ENCODE data around the gene ZNF594. TPM values are rescaled to one million over a fixed set of nuclear protein-coding genes. Genes with fewer than 3 reads are reported as not detected.
"Not testable (repeated sequence)": the region's sequence is repeated elsewhere in the genome, so short reads cannot be mapped to it uniquely, and the experiment has no call there.

The ZNF594 gene
- total and polyA plus RNA-seq, 2 of the 8 experiments (the other 6 are each of a cell fraction or from before 2014, with no cell fraction given), result 3.6 to 14.3 TPM

DNA sequence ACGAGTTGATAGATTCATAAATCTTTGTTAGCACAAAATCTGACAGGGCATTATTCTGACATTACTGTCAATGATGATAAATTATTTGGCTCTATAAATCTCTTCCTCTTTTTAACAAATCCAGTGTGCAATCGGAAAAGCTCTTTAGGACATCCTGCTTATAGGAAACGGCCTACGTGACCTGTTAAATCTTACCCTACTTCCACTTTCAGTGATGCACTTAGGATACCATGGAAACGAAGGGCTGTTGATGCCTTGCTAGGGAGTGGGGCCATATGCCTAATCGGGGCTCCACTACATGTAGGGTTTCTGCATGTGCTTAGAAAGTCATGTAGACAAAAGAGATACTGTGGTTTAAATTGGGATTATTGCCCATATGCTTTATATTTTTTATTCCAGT lies 27.2 kb downstream of the ZNF594 start (continued):
- TF ChIP-seq RNF2 (IDR thresholded peaks at IDR 0.05; ENCODE audit: borderline replicate concordance, low read depth, low read length, missing control alignments, poor library complexity, severe bottlenecking) (no peak), CBX8 (IDR thresholded peaks at IDR 0.05; ENCODE audit: borderline replicate concordance, low read depth, low read length) (no peak), CREB1 (IDR thresholded peaks at IDR 0.05) (no peak)

DNA sequence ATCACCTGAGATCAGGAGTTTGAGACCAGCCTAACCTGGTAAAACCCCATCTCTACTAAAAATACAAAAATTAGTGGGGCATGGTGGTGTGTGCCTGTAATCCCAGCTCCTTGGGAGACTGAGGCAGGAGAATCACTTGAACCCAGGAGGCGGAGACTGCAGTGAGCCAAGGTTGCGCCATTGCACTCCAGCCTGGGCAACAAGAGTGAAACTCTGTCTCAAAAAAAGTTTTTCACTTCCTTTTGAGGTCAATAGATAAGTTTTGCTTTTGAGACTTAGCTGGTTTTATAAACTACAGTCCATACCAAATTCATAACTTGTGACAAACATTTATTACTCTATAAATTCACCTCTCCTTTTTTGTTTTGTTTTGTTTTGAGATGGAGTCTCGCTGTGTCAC lies 29.9 kb downstream of the ZNF594 start:
- not testable (repeated sequence) for H4K5ac ChIP-seq (ENCODE audit: insufficient read length, low read depth, low read length); H4K20me1 ChIP-seq (replicated peaks in 1 of 2; ENCODE audit: control insufficient read depth in 1 of 2, insufficient read depth in 2 of 2, low read length in 2 of 2); H2BK120ac ChIP-seq (replicated peaks; ENCODE audit: low read depth, low read length); DNase-seq (ENCODE audit: low read depth in 1 of 2, low spot score in 2 of 2); H2BK5ac ChIP-seq (ENCODE audit: low read depth, low read length); H3K23ac ChIP-seq (ENCODE audit: insufficient read length); H3K56ac ChIP-seq (replicated peaks; ENCODE audit: insufficient read length, low read depth, low read length); H3K79me2 ChIP-seq (ENCODE audit: control insufficient read depth in 1 of 2, insufficient read depth in 2 of 2, low read length in 2 of 2); H2BK12ac ChIP-seq (ENCODE audit: low read depth, low read length); H2BK15ac ChIP-seq (ENCODE audit: low read length); H2AFZ ChIP-seq (ENCODE audit: low read length); H3K14ac ChIP-seq (ENCODE audit: insufficient read length); H2AK5ac ChIP-seq (ENCODE audit: low read depth, low read length); H2BK20ac ChIP-seq (ENCODE audit: low read length); H3K79me1 ChIP-seq (ENCODE audit: low read depth, low read length); H3K4me3 ChIP-seq (ENCODE audit: extremely low read depth in 1 of 4, insufficient read depth in 2 of 4, low read depth in 3 of 4, low read length in 4 of 4); FAIRE-seq; H4K91ac ChIP-seq (replicated peaks; ENCODE audit: insufficient read length, low read length); H3K23me2 ChIP-seq (ENCODE audit: low read depth, low read length); H4K8ac ChIP-seq (ENCODE audit: extremely low read depth, insufficient read depth, low read length); H3K18ac ChIP-seq (ENCODE audit: extremely low read depth, low read length); H3K4ac ChIP-seq (replicated peaks; ENCODE audit: insufficient read length, low read depth, low read length); H3K9me3 ChIP-seq (ENCODE audit: insufficient read depth in 2 of 2, low read depth in 1 of 2, low read length in 1 of 2); H3K36me3 ChIP-seq (ENCODE audit: control insufficient read depth in 2 of 4, insufficient read depth in 4 of 4, low read length in 3 of 4); H3K9ac ChIP-seq (replicated peaks in 1 of 4; ENCODE audit: extremely low read depth in 1 of 4, low read depth in 3 of 4, low read length in 3 of 4); H3K27ac ChIP-seq (ENCODE audit: low read depth, low read length); H3K27me3 ChIP-seq (replicated peaks in 1 of 4; ENCODE audit: control insufficient read depth in 3 of 4, extremely low read depth in 1 of 4, insufficient read depth in 3 of 4, low read length in 3 of 4); H3K4me2 ChIP-seq (ENCODE audit: insufficient read depth in 1 of 2, low read depth in 2 of 2, low read length in 2 of 2); H3K4me1 ChIP-seq (replicated peaks in 1 of 4; ENCODE audit: control insufficient read depth in 3 of 4, insufficient read depth in 4 of 4, low read length in 3 of 4)
- WGBS, 2 experiments (ENCODE audit: extremely low coverage in 1 of 2, insufficient coverage in 1 of 2, insufficient read length in 1 of 2, insufficient replicate concordance in 2 of 2, low coverage in 1 of 2, low lambda C conversion rate in 2 of 2, missing lambda C conversion rate in 1 of 2), result 94% methylated on average over 3 of the region's 3 CpGs; no CpG with 5 or more reads in 1 of the 2 experiments
- CTCF ChIA-PET (ENCODE audit: partially characterized antibody), result interaction anchor here (1.2 kb wide), 1 partner anchor 29 kb away, joined by 3 read pairs; no protein-coding TSS in a partner anchor
- POLR2A ChIA-PET (ENCODE audit: partially characterized antibody), result interaction anchor here (1.2 kb wide), 1 partner anchor 20 kb away, joined by 3 read pairs; no protein-coding TSS in a partner anchor

All from H1 (cell line).